IPS-NIHi7 (cell line): ENCODE results near the gene TDRD9.

Experiments
- DNase-seq: peaks from one replicate; pipeline ENCODE4 v3.0.0; 2012; ENCODE audit warnings: mixed read lengths; ENCODE audit errors: extremely low spot score

The TDRD9 gene

DNA sequence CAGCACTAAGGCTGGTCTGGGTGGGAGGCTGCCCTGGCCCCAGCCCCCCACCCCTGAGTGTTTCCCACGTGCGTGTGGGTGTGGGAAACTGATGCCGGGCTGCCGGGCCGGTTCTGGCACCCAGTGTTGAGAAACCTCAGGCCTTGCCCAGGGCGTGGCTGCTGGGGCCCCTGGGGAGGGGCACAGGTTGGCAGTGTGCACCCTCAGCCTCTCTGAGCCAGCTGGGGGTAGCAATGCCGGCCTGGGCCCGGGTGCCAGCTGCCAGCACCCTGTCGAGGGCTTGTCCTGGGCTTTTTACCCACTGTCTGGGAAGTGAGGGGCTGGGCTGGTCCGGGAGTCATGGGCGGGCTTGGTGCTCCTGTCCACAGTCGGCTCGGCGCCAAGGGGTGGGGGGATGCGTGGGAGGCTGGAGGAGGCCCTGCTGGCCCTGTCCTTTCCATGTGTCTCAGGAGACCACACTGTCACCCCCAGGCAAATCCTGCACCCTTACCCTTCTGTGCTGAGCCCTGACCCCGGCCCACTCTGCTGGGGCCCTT is 172.9 kb downstream of the TDRD9 start:
- DNase-seq, result no peak

DNA sequence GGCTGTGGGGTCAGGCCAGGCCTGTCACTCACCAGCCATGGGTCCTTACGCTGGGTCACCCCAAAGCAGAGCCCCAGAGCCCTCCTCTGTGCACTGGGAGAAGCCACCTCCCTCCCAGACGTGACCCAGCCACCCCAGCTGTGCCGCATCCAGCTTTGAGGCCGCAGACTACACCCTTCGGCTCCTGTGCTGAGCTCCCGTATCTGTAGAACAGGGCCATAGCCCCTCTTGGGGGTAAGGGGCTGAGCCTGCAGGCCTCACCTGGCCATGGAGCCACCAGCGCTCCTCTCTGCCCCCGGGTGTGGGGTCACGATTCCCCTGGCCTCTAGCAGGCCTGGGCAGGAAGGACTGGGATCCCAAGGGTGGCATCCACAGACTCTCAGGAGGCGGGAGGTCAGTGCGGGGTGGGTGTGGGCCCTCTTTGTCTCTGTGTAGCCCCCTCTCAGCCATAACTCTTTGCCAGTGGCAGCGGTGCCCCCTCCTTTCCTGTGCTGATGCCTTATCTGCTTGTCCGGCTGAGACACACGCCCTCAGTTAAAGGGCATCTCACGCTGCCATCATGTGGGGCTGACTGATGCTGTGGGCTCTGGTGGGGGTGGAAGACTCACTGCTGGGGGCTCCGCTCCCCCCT is 173.5 kb downstream of the TDRD9 start:
- no peak for DNase-seq
